ENCODE results near the gene TUT1.

GRCh38 chr11:62543680-62544444 is 47.5 kb downstream of the TUT1 start:
- TF ChIP-seq EZH2 (IDR thresholded peaks at IDR 0.05; ENCODE audit: insufficient read depth, poor library complexity, severe bottlenecking) = no peak
- TF ChIP-seq EZH2phosphoT487 (IDR thresholded peaks at IDR 0.05; ENCODE audit: insufficient read depth, low read depth) = no peak

Measured in GM23248 (cell line).